GM21723 (cell line): ENCODE measurements around the gene RPL28.
"Not testable (repeated sequence)": the region's sequence is repeated elsewhere in the genome, so short reads cannot be mapped to it uniquely, and the experiment has no call there.

Source experiments
- ATAC-seq: cut with Tn5 transposase; IDR thresholded peaks from one replicate; pipeline ENCODE4 v1.9.1; 2021; ENCODE audit warnings: mild to moderate bottlenecking, moderate library complexity; ENCODE audit not compliant: unreplicated experiment

The RPL28 gene

GRCh38 chr19:55391191-55391670, 5.5 kb downstream of the RPL28 start:
- no peak for ATAC-seq

GRCh38 chr19:55391702-55392615, 6.2 kb downstream of the RPL28 start:
- no peak for ATAC-seq

GRCh38 chr19:55392820-55393761, 7.4 kb downstream of the RPL28 start:
- no peak for ATAC-seq

GRCh38 chr19:55398200-55398925, 12.6 kb downstream of the RPL28 start:
- no peak for ATAC-seq

- no peak for ATAC-seq
Observed at GRCh38 chr19:55400281-55401087, 14.8 kb downstream of the RPL28 start.

GRCh38 chr19:55401390-55401789, 15.7 kb downstream of the RPL28 start:
- not testable (repeated sequence) for ATAC-seq

- ATAC-seq = no peak
Observed at GRCh38 chr19:55402509-55402908, 16.8 kb downstream of the RPL28 start.

- ATAC-seq = no peak
Observed at GRCh38 chr19:55405638-55406037, 19.9 kb downstream of the RPL28 start.

- ATAC-seq = no peak
Observed at GRCh38 chr19:55406091-55406825, 20.5 kb downstream of the RPL28 start.

GRCh38 chr19:55406826-55407549, 21.3 kb downstream of the RPL28 start:
- no peak for ATAC-seq

- ATAC-seq = peak; percentile 79
Observed at GRCh38 chr19:55407550-55407799, 21.7 kb downstream of the RPL28 start, which contains the start of gene UBE2S. UBE2S (minus strand) TSS chr19:55407788; CDS start chr19:55407589, 199 bp downstream.

GRCh38 chr19:55407800-55408532, 22.2 kb downstream of the RPL28 start:
- peak; percentile 78 for ATAC-seq

GRCh38 chr19:55408533-55408872, 22.8 kb downstream of the RPL28 start:
- no peak for ATAC-seq

- not testable (repeated sequence) for ATAC-seq
Observed at GRCh38 chr19:55409179-55409578, 23.4 kb downstream of the RPL28 start.

- no peak for ATAC-seq
Observed at GRCh38 chr19:55410168-55410567, 24.4 kb downstream of the RPL28 start.

- no peak for ATAC-seq
Observed at GRCh38 chr19:55418185-55418584, 32.5 kb downstream of the RPL28 start.

- ATAC-seq = no peak
Observed at GRCh38 chr19:55419103-55419502, 33.4 kb downstream of the RPL28 start.

- no peak for ATAC-seq
Observed at GRCh38 chr19:55419624-55420236, 34.0 kb downstream of the RPL28 start.
